GM12878 (cell line): ENCODE measurements around the gene KHNYN. TPM values are rescaled to one million over a fixed set of nuclear protein-coding genes. Genes with fewer than 3 reads are reported as not detected.
A peak's percentile ranks its signal among the peaks of the same experiment; 100 is the strongest.

Experiments
- ATAC-seq: fragments of 200-7000 bp; cut with Tn5 transposase; 3 replicates; pipeline ENCODE4 v1.9.1; 2020; ENCODE audit warnings: mild to moderate bottlenecking, moderate library complexity
- BruUV-seq: library from RNA; stranded (reverse); fragments of 400-500 nt; replicated peaks from 2 replicates; lab custom pipeline; 2021; lab: Mats Ljungman, UMichigan
- CTCF ChIA-PET: fragments of 300-600 bp; sonication (Branson Sonifier 250); formaldehyde crosslinking; extraction: SDS; loops from one replicate; lab custom pipeline; 2021; ENCODE audit warnings: inconsistent platforms; lab: Yijun Ruan, JAX
- POLR2A ChIA-PET: fragments of 350-600 bp; formaldehyde crosslinking; extraction: SDS; loops from one replicate; lab custom pipeline; 2021; ENCODE audit warnings: inconsistent platforms; lab: Charles Lee
- RAD21 ChIA-PET: fragments of 300-600 bp; sonication (Branson Sonifier 250); formaldehyde crosslinking; loops from one replicate; lab custom pipeline; 2023; ENCODE audit warnings: antibody characterized with exemption; ENCODE audit not compliant: unreplicated experiment; lab: Charles Lee
- SMC1A ChIA-PET: fragments of 300-600 bp; sonication (Branson Sonifier 250); formaldehyde crosslinking; loops from one replicate; lab custom pipeline; 2023; ENCODE audit not compliant: unreplicated experiment, uncharacterized antibody; lab: Charles Lee
- DNase-seq: peaks from one replicate; pipeline ENCODE4 v3.0.0-alpha.2; 2011; ENCODE audit warnings: low read depth, low spot score
- FAIRE-seq: peaks from 3 replicates; lab custom pipeline; 2011; peaks lifted over from hg19 to GRCh38; lab: Jason Lieb, UNC
- H2AFZ ChIP-seq: 2 replicates; pipeline ENCODE4 v1.6.0; 2011; ENCODE audit warnings: low read depth, low read length, control low read depth; ENCODE audit not compliant: control insufficient read depth
- H3K27ac ChIP-seq: 2 replicates; pipeline ENCODE4 v1.5.1; 2011; ENCODE audit warnings: control low read depth; ENCODE audit not compliant: control insufficient read depth, insufficient read depth
- H3K27me3 ChIP-seq, 2 experiments: replicated peaks in 1 of 2; 2 replicates each; pipeline versions ENCODE4 v1.6.0 to v1.6.1; 2011; ENCODE audit warnings: low read length in 1 of 2; ENCODE audit not compliant: control insufficient read depth in 2 of 2, insufficient read depth in 2 of 2
- H3K36me3 ChIP-seq, 2 experiments: 2 replicates each; pipeline ENCODE4 v1.5.1; 2011; ENCODE audit warnings: low read length in 1 of 2; ENCODE audit not compliant: control insufficient read depth in 2 of 2, insufficient read depth in 2 of 2
- H3K4me1 ChIP-seq: 2 replicates; pipeline ENCODE4 v1.6.1; 2011; ENCODE audit warnings: mild to moderate bottlenecking, low read length, moderate library complexity, mixed read lengths; ENCODE audit not compliant: control insufficient read depth, insufficient read depth
- H3K4me2 ChIP-seq: 2 replicates; pipeline ENCODE4 v1.6.0; 2011; ENCODE audit warnings: control low read depth; ENCODE audit not compliant: control insufficient read depth, insufficient read depth
- H3K4me3 ChIP-seq: fragments of 200-600 bp; sonication (generic); 2 replicates; pipeline ENCODE4 v1.5.1; 2016
- H3K79me2 ChIP-seq: 2 replicates; pipeline ENCODE4 v1.6.0; 2011; ENCODE audit warnings: low read length; ENCODE audit not compliant: control insufficient read depth, insufficient read depth
- H3K9ac ChIP-seq: 2 replicates; pipeline ENCODE4 v1.8.0; 2011; ENCODE audit warnings: low read length, control low read depth, mixed read lengths; ENCODE audit not compliant: control insufficient read depth, insufficient read depth
- H3K9me3 ChIP-seq: replicated peaks from 3 replicates; pipeline ENCODE4 v1.5.1; 2011; ENCODE audit warnings: mild to moderate bottlenecking, low read length; ENCODE audit not compliant: control insufficient read depth, insufficient read depth
- H4K20me1 ChIP-seq: 2 replicates; pipeline ENCODE4 v1.6.0; 2011; ENCODE audit not compliant: control insufficient read depth, insufficient read depth
- NFYA ChIP-seq: IDR thresholded peaks from 2 replicates; pipeline ENCODE4 v1.6.1; 2011; ENCODE audit warnings: low read depth, mild to moderate bottlenecking, low read length, improper control_type of control experiment, borderline replicate concordance
- POLR2A ChIP-seq: IDR thresholded peaks from 2 replicates; pipeline ENCODE4 v1.6.1; 2011; ENCODE audit warnings: low read depth, mild to moderate bottlenecking, low read length
- RELA ChIP-seq: fragments of 450-650 bp; IDR thresholded peaks from 2 replicates; pipeline ENCODE4 v1.8.0; 2014; ENCODE audit warnings: borderline replicate concordance; ENCODE audit not compliant: partially characterized antibody
- REST ChIP-seq: IDR thresholded peaks from 2 replicates; pipeline ENCODE4 v1.6.1; 2012; ENCODE audit warnings: mild to moderate bottlenecking, low read depth, low read length
- SIX5 ChIP-seq: IDR thresholded peaks from 2 replicates; pipeline ENCODE4 v1.6.1; 2011; ENCODE audit warnings: mild to moderate bottlenecking, low read depth, low read length, moderate library complexity; ENCODE audit not compliant: severe bottlenecking
- ZNF207 ChIP-seq: fragments of 450-650 bp; IDR thresholded peaks from 2 replicates; pipeline ENCODE4 v1.6.1; 2014; ENCODE audit warnings: antibody characterized with exemption, mild to moderate bottlenecking, borderline replicate concordance
- WGBS: methylation state at CpG from one replicate; pipeline ENCODE4 v1.1.6; 2016; ENCODE audit warnings: low lambda C conversion rate; ENCODE audit not compliant: insufficient replicate concordance, insufficient coverage; ENCODE audit errors: missing lambda C conversion rate; 5-methylcytosine and 5-hydroxymethylcytosine counted together
- in situ Hi-C: fragments of 300-500 bp; cut with MboI; formaldehyde crosslinking; loops from 9 replicates; pipeline ENCODE4 v1.14.3; 2018; ENCODE audit warnings: mixed read lengths
- intact Hi-C: fragments of 100-400 bp; cut with micrococcal nuclease; formaldehyde crosslinking; loops from one replicate; pipeline ENCODE4 v1.14.2; 2022; ENCODE audit not compliant: unreplicated experiment
- polyA plus RNA-seq, 11 experiments: library from polyadenylated mRNA; depleted of rRNA in 4 of 11; unstranded in 6 of 11; stranded (reverse) in 5 of 11; fragments of >200 nt; fragmentation: Nextera tagmentation in 4 of 11; fragmentation: Illumina TruSeq in 1 of 11; extraction: Ambion mirVana in 4 of 11; extraction: Trizol in 1 of 11; gene quantifications; 1 replicate in 1 of 11; 2 replicates in 10 of 11; pipeline versions ENCODE4 v1.2.1 to v1.2.3, GENCODE V29; 2011 to 2016; ENCODE audit warnings: inconsistent platforms in 2 of 11, missing spikeins in 2 of 11, low read depth in 1 of 11
- total RNA-seq, 4 experiments: library from RNA; depleted of rRNA in 3 of 4; stranded (reverse); fragments of >200 nt in 3 of 4; fragmentation: Illumina TruSeq in 1 of 4; extraction: Trizol in 1 of 4; gene quantifications; 2 replicates each; pipeline versions ENCODE4 v1.2.1 to v1.2.3, GENCODE V29; 2013 to 2021

KHNYN gene
- total and polyA plus RNA-seq, 10 of the 15 experiments (the other 5 are each of a cell fraction or from before 2014, with no cell fraction given) = 1.4 to 34.7 (median 21.5) TPM

- H4K20me1 ChIP-seq = no peaks in the 10 kb centered on the region
- no peak overlapping the region for H3K9ac ChIP-seq
- BruUV-seq = no TSS peak
- no peaks in the 10 kb centered on the region for H3K9me3 ChIP-seq
- no peak overlapping the region for H3K4me3 ChIP-seq
- H2AFZ ChIP-seq = no peak overlapping the region
- FAIRE-seq = no peak
- ATAC-seq = no peak
- peaks cover 17% of the 10 kb centered on the region for H3K4me1 ChIP-seq
- no peak overlapping the region for H3K27ac ChIP-seq
- SMC1A ChIA-PET = interaction anchor here (0.7 to 8.1 kb wide), 30 partner anchors 9 to 190 kb away, joined by 3 to 79 read pairs (median 6); partner anchors contain the start of genes ADCY4, CIDEB, RIPK3 and SDR39U1
- H3K4me2 ChIP-seq = peak overlapping the region; percentile 91; the same call in 1 of the 2 replicates
- in situ Hi-C loops = loop anchor here (5.0 to 10.0 kb wide), 3 partner anchors 65 to 1128 kb away; partner anchors contain the start of genes BCL2L2, NFATC4 and PPP1R3E
- H3K36me3 ChIP-seq = peaks cover 7 to 18% of the 10 kb centered on the region in 2 experiments
- no peak for DNase-seq
- intact Hi-C loops = no loop called here
- H3K27me3 ChIP-seq = no peaks in the 10 kb centered on the region
- peaks cover 25% of the 10 kb centered on the region for H3K79me2 ChIP-seq
- POLR2A ChIA-PET = interaction anchor here (0.6 to 3.4 kb wide), 15 partner anchors 9 to 188 kb away, joined by 3 to 61 read pairs (median 5); partner anchors contain the start of genes ADCY4, DHRS1, LTB4R and NFATC4
- TF ChIP-seq POLR2A (peak; percentile 52), SIX5 (no peak)
- TF ChIP-seq, all 136 proteins: peak for 1
- ChIA-PET RAD21 (interaction anchor here (0.9 to 4.3 kb wide), 31 partner anchors 10 to 271 kb away, joined by 3 to 141 read pairs (median 7); partner anchors contain the start of genes ADCY4, CIDEB, IRF9 and LTB4R2), CTCF (interaction anchor here (0.8 to 10.8 kb wide), 40 partner anchors 10 to 381 kb away, joined by 3 to 452 read pairs (median 6); partner anchors contain the start of genes ADCY4, CIDEB, LTB4R and LTB4R2)
- WGBS = 78% methylated on average over 24 of the region's 24 CpGs
These were observed 2.7 kb downstream of the KHNYN start for GRCh38 chr14:24432259-24433131.

- H3K4me2 ChIP-seq = no peak overlapping the region
- ATAC-seq (no peak), FAIRE-seq (no peak), DNase-seq (no peak)
- no peak overlapping the region for H3K9ac ChIP-seq
- H3K4me1 ChIP-seq = peaks cover 18% of the 10 kb centered on the region
- intact Hi-C loops (no loop called here), in situ Hi-C loops (loop anchor here (5.0 to 10.0 kb wide), 3 partner anchors 67 to 1129 kb away; partner anchors contain the start of genes BCL2L2, NFATC4 and PPP1R3E)
- POLR2A ChIA-PET = no interaction called here
- H3K79me2 ChIP-seq = peaks cover 23% of the 10 kb centered on the region
- RAD21 ChIA-PET = interaction anchor here (4.2 kb wide), 1 partner anchor 100 kb away, joined by 31 read pairs; no protein-coding TSS in a partner anchor
- H3K27me3 ChIP-seq = no peaks in the 10 kb centered on the region
- 76% methylated on average over 7 of the region's 7 CpGs for WGBS
- no peak overlapping the region for H2AFZ ChIP-seq
- SMC1A ChIA-PET = interaction anchor here (5.5 to 8.1 kb wide), 2 partner anchors 95 to 101 kb away, joined by 53 to 73 read pairs; partner anchors contain the start of genes ADCY4 and RIPK3
- H4K20me1 ChIP-seq = no peaks in the 10 kb centered on the region
- H3K27ac ChIP-seq = no peak overlapping the region
- H3K36me3 ChIP-seq = peaks cover 7 to 30% of the 10 kb centered on the region in 2 experiments
- CTCF ChIA-PET = interaction anchor here (2.1 to 11.4 kb wide), 4 partner anchors 10 to 122 kb away, joined by 5 to 220 read pairs (median 42); partner anchors contain the start of genes ADCY4 and RIPK3
- no peaks in the 10 kb centered on the region for H3K9me3 ChIP-seq
- no TSS peak for BruUV-seq
- no peak overlapping the region for H3K4me3 ChIP-seq
- no peak for TF ChIP-seq RELA
- no peak for TF ChIP-seq REST
- TF ChIP-seq ZNF207 = no peak
- no peak for TF ChIP-seq NFYA
These were observed 4.3 kb downstream of the KHNYN start for GRCh38 chr14:24434036-24434435.
